Fibroblast of gingiva (primary cell): ENCODE measurements around the gene SLC3A2.
A peak's percentile ranks its signal among the peaks of the same experiment; 100 is the strongest.

Source experiments
- DNase-seq: peaks from one replicate; pipeline ENCODE4 v3.0.0-alpha.2; 2011; ENCODE audit warnings: low read depth

SLC3A2 gene

DNA sequence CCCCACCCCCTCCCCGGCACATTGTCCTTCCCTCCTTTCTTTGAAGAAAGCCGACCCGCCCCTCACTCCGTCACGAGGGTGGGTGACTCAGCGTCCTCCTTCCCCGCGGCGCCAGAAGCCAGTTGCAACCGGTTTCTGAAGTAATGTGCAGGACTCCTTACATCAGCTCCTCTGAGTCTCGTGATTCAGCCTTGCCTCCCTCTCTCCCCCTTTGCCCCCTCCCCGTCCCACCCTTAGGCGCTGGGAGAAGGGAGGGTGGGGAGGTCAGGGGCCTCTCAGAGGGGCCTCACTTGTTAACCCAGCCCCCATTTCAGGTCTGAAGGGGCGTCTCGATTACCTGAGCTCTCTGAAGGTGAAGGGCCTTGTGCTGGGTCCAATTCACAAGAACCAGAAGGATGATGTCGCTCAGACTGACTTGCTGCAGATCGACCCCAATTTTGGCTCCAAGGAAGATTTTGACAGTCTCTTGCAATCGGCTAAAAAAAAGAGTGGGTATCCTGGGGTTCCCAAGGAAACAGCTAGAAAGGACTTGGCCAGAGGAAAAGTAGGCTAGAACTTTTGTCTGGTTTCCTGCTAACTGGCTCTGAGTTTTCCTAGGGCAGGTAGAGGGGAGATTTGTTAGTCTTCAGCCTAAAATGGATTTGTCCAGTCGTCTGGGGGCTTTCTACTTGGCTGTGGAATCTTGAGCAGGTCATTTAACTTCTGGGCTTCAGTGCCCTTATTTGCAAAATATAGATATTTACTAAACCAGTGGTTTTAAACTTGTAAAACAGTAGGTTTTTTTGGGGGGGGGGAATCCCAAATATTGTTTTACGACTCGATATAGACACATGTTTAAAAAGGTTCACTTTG is 1.1 kb downstream of the SLC3A2 start:
- peak; percentile 97 for DNase-seq

- no peak for DNase-seq
Measured at GRCh38 chr11:62882431-62882749, 1.7 kb downstream of the SLC3A2 start.

- DNase-seq: no peak
Measured at GRCh38 chr11:62882788-62883501, 2.2 kb downstream of the SLC3A2 start.

DNA sequence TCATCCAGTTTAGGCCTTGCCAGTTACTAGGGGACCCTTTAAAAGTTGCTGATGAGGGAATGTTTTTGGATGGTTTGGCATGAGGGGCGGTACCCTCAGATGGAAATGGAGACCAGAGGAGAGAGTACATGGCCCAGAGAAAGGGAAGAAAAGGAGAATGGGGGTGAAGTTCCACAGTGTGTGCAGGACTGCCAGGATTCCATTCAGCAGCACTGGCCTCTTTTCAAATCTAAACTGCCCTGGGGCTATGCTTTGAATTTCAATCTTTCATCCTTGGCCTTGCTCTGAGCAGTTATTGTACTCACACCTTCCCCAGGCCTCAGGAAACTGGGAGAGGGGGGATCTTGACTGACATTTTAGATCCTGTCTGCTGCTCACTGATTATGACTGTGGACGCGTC is 3.0 kb downstream of the SLC3A2 start:
- no peak for DNase-seq

- DNase-seq: no peak
Measured at GRCh38 chr11:62885137-62885750, 4.5 kb downstream of the SLC3A2 start.

GRCh38 chr11:62888406-62888805 is 7.7 kb downstream of the SLC3A2 start:
- DNase-seq: no peak

GRCh38 chr11:62889126-62889483 is 8.4 kb downstream of the SLC3A2 start:
- DNase-seq: no peak

- DNase-seq: no peak
Measured at GRCh38 chr11:62889484-62890437, 9.1 kb downstream of the SLC3A2 start.

- DNase-seq: no peak
Measured at GRCh38 chr11:62892077-62892922, 11.6 kb downstream of the SLC3A2 start.

DNA sequence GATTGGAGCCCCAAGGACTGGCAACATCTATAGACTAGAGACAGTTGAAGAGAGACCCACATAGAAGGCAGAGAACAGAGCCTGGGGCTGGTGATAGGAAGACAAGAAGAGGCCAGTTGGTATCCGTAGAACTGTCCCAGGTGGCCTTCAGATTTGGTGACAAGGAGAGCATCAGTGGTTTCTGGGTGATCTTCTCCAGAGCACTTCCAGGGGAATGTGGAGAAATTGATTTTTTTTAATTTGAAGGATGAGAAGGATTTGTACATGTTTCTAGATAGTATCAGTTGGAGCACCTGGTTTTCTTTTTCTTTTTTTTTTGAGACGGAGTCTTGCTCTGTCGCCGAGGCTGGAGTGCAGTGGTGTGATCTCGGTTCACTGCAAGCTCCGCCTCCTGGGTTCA is 14.8 kb downstream of the SLC3A2 start:
- DNase-seq: no peak

DNA sequence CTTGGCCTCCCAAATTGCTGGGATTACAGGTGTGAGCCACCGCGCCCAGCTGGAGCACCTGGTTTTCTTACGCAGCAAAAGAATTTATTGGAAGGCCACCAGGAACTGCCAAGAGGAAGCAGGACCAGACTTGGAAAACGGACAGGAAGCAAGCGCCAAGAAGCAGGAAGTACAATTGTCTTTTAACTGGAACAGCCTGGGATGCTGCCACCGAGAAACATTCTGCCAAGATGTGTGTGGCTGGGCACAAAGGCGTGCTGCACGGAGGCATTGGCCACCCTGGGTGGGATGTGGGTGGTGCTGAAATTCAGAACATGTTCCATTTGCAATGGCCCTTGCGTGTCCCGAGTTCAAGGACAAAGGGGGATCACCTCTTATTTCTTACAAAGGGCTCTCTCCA is 15.4 kb downstream of the SLC3A2 start:
- no peak for DNase-seq

DNA sequence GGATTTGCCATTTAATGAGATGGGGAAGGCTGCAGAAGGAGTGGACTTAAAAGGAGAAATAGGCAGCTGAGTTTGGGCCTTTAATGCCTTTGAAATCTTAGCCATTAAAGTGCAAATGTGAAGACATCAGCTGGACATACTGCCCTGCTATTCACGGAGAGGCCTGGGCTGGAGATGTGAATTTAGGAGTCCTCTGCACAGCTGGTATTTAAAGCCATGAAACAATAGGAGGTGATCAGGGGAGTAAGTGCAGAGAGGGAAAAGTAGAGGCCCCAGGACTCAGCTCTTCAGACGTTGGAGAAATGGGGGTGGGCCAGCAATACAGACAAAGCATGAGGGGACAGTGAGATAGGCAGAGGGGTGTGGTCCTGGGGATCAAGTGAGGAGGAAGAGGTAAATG is 16.6 kb downstream of the SLC3A2 start:
- DNase-seq: no peak

GRCh38 chr11:62898027-62898426 is 17.3 kb downstream of the SLC3A2 start:
- no peak for DNase-seq

DNA sequence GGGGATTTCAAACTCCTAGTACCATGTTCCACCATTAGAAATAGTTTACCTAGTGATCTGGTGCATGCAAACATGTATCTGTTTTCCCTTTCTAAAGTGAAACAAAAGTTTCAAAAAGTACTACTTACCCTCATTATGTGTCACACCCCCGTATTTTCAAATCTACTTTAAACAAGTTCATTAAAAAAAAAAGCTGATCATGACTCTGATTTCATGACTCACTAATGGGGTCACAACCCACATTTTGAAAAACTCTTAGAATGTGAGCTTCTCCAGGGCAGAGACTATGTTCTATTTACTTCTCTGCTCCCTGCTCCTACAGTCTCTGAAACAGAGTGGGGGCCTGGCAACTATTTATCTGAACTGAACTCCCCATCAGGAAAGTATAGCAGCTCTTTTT is 22.2 kb downstream of the SLC3A2 start:
- no peak for DNase-seq

- no peak for DNase-seq
Measured at GRCh38 chr11:62905296-62905695, 24.6 kb downstream of the SLC3A2 start.

GRCh38 chr11:62905927-62906531 is 25.3 kb downstream of the SLC3A2 start:
- DNase-seq: peak; percentile 66

DNA sequence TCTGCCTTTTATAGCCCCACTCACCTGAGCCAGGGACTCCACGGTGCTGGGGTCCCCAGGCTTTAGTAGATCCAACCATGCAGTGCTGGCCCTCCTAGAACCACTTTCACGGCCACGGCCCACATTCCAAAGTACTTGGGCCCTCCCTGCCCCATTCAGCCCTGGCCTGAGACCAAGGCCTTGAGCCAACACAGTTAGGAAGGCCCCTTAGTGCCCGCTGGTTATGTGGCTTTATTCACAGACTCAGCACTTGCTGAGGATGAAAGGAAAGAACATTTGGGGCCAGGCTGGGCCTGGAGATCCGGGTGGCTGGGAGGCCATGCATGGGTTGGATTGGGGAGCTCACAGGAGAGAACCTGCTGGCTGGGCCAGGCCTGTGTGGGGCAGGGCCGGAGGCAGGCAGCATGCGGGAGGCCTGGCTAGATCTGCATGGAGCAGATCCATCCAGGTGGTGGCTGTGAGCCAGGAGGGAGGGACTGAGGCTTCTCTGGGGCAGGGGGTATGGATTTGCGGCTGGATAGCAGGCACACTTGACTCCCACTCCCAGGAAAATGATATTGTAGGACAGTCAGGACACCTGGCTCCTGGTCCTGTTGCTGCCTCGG is 27.9 kb downstream of the SLC3A2 start:
- DNase-seq: no peak

- peak; percentile 30 for DNase-seq
Measured at GRCh38 chr11:62909107-62909894, 28.6 kb downstream of the SLC3A2 start.

GRCh38 chr11:62910141-62910882 is 29.6 kb downstream of the SLC3A2 start:
- no peak for DNase-seq
